ENCODE measurements around the gene GULP1.

GRCh38 chr2:188324067-188324466 is 32.4 kb downstream of the GULP1 start:
- TF ChIP-seq CTCF (IDR thresholded peaks at IDR 0.05 in 8 of 11, conservative IDR thresholded peaks at IDR 0.05 in 3 of 11) (no peak), POLR2A (IDR thresholded peaks at IDR 0.05) (no peak)

Measured in spleen (tissue), 7 donors.